Astrocyte (in vitro differentiated cells and primary cell): ENCODE measurements around the gene EID3. TPM values are rescaled to one million over a fixed set of nuclear protein-coding genes. Genes with fewer than 3 reads are reported as not detected.
A peak's percentile ranks its signal among the peaks of the same experiment; 100 is the strongest.

ENCODE experiments used
- DNase-seq: peaks from one replicate; pipeline ENCODE4 v3.0.0-alpha.2; 2010; ENCODE audit warnings: low read depth
- FAIRE-seq: peaks from 2 replicates; lab custom pipeline; 2011; peaks lifted over from hg19 to GRCh38; lab: Jason Lieb, UNC
- H2AFZ ChIP-seq: 2 replicates; pipeline ENCODE4 v1.6.0; 2012; ENCODE audit warnings: low read depth, low read length, inconsistent platforms
- H3K27ac ChIP-seq: 2 replicates; pipeline ENCODE4 v1.5.1; 2011; ENCODE audit warnings: low read depth, low read length, inconsistent platforms
- H3K27me3 ChIP-seq: 2 replicates; pipeline ENCODE4 v1.6.0; 2011; ENCODE audit warnings: low read length, inconsistent platforms; ENCODE audit not compliant: insufficient read depth
- H3K36me3 ChIP-seq: 2 replicates; pipeline ENCODE4 v1.5.1; 2011; ENCODE audit warnings: low read length, inconsistent platforms; ENCODE audit not compliant: insufficient read depth
- H3K4me1 ChIP-seq: 2 replicates; pipeline ENCODE4 v1.5.1; 2011; ENCODE audit warnings: low read length, inconsistent platforms; ENCODE audit not compliant: insufficient read depth
- H3K4me2 ChIP-seq: 2 replicates; pipeline ENCODE4 v1.6.0; 2012; ENCODE audit warnings: low read length, inconsistent platforms
- H3K4me3 ChIP-seq: 2 replicates; pipeline ENCODE4 v1.5.1; 2011; ENCODE audit warnings: low read depth, mild to moderate bottlenecking, low read length, inconsistent platforms; ENCODE audit not compliant: insufficient read depth
- H3K79me2 ChIP-seq: 2 replicates; pipeline ENCODE4 v1.6.0; 2012; ENCODE audit warnings: mild to moderate bottlenecking, low read length, inconsistent platforms; ENCODE audit not compliant: insufficient read depth
- H3K9ac ChIP-seq: 2 replicates; pipeline ENCODE4 v1.6.0; 2012; ENCODE audit warnings: mild to moderate bottlenecking, low read length, inconsistent platforms
- H3K9me3 ChIP-seq: 2 replicates; pipeline ENCODE4 v1.5.1; 2012; ENCODE audit warnings: low read depth, mild to moderate bottlenecking, low read length, inconsistent platforms; ENCODE audit not compliant: insufficient read depth
- H4K20me1 ChIP-seq: 2 replicates; pipeline ENCODE4 v1.6.0; 2012; ENCODE audit warnings: low read length, inconsistent platforms; ENCODE audit not compliant: insufficient read depth
- H3K27ac Mint-ChIP-seq: one replicate; pipeline ENCODE4 v1.8.0; 2021; ENCODE audit warnings: mild to moderate bottlenecking, mixed read lengths; ENCODE audit not compliant: unreplicated experiment
- H3K27me3 Mint-ChIP-seq: one replicate; pipeline ENCODE4 v1.8.0; 2021; ENCODE audit warnings: low read depth, mixed read lengths; ENCODE audit not compliant: unreplicated experiment
- H3K36me3 Mint-ChIP-seq: one replicate; pipeline ENCODE4 v1.8.0; 2021; ENCODE audit warnings: low read depth, mixed read lengths; ENCODE audit not compliant: unreplicated experiment
- H3K4me1 Mint-ChIP-seq: one replicate; pipeline ENCODE4 v1.8.0; 2021; ENCODE audit warnings: low read depth, mixed read lengths; ENCODE audit not compliant: unreplicated experiment
- H3K4me3 Mint-ChIP-seq: one replicate; pipeline ENCODE4 v1.8.0; 2021; ENCODE audit warnings: mild to moderate bottlenecking, moderate library complexity, mixed read lengths; ENCODE audit not compliant: unreplicated experiment
- H3K9me3 Mint-ChIP-seq: one replicate; pipeline ENCODE4 v1.8.0; 2021; ENCODE audit warnings: mild to moderate bottlenecking, mixed read lengths; ENCODE audit not compliant: unreplicated experiment
- EZH2 ChIP-seq: IDR thresholded peaks from 2 replicates; pipeline ENCODE4 v1.6.1; 2012; ENCODE audit warnings: mild to moderate bottlenecking, low read length, inconsistent platforms; ENCODE audit not compliant: insufficient read depth
- total RNA-seq: library from RNA; stranded (reverse); gene quantifications from 2 replicates; pipeline ENCODE4 v1.2.1, GENCODE V29; 2021
- TF ChIP-seq, protein P1 (sequence below): IDR thresholded peaks from 2 replicates; pipeline ENCODE4 v1.5.1; 2011; ENCODE audit warnings: low read depth, mild to moderate bottlenecking, inconsistent platforms, low read length, moderate library complexity; ENCODE audit not compliant: insufficient read depth

The EID3 gene
- total RNA-seq, 1 donor from 2014 or later, result 1.9 TPM

DNA sequence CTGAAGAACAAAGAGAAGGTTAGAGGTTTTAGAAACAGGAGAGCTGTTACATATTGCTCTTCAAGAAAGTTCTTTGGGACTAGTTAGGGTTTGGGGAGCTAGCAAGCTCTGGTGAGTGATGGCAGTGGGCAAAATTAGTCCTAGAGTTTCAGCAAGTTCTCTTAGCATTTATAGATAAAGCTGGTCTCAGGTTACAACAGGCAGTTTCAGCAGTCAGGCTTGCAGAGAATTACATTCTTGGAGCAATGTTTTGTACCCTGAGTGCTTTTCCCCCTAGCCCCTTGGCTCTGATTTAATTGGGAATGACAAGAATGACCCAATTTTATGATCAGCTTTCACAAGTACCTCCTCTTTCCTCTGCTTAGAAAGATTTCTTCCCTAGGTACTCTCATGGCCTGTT lies 21.4 kb upstream of the EID3 start:
- FAIRE-seq (no peak), DNase-seq (peak; percentile 70)
- H4K20me1 ChIP-seq, result no peaks in the 10 kb centered on the region
- H3K9me3 ChIP-seq, result no peaks in the 10 kb centered on the region
- H3K9ac ChIP-seq, result peak overlapping the region; percentile 26
- peaks cover 45% of the 10 kb centered on the region for H3K4me1 ChIP-seq
- TF ChIP-seq EZH2, result no peak
- TF ChIP-seq, protein P1, sequence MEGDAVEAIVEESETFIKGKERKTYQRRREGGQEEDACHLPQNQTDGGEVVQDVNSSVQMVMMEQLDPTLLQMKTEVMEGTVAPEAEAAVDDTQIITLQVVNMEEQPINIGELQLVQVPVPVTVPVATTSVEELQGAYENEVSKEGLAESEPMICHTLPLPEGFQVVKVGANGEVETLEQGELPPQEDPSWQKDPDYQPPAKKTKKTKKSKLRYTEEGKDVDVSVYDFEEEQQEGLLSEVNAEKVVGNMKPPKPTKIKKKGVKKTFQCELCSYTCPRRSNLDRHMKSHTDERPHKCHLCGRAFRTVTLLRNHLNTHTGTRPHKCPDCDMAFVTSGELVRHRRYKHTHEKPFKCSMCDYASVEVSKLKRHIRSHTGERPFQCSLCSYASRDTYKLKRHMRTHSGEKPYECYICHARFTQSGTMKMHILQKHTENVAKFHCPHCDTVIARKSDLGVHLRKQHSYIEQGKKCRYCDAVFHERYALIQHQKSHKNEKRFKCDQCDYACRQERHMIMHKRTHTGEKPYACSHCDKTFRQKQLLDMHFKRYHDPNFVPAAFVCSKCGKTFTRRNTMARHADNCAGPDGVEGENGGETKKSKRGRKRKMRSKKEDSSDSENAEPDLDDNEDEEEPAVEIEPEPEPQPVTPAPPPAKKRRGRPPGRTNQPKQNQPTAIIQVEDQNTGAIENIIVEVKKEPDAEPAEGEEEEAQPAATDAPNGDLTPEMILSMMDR, result no peak
- Mint-ChIP-seq H3K27me3 (no peaks in the 10 kb centered on the region), H3K4me3 (no peak overlapping the region), H3K9me3 (no peaks in the 10 kb centered on the region), H3K4me1 (peaks cover 38% of the 10 kb centered on the region), H3K27ac (peak overlapping the region; percentile 38), H3K36me3 (no peaks in the 10 kb centered on the region)
- peak overlapping the region; percentile 51 for H3K4me2 ChIP-seq
- H3K27ac ChIP-seq, result peak overlapping the region; percentile 74
- H3K79me2 ChIP-seq, result peaks cover 10% of the 10 kb centered on the region
- H2AFZ ChIP-seq, result no peak overlapping the region
- no peaks in the 10 kb centered on the region for H3K27me3 ChIP-seq
- no peaks in the 10 kb centered on the region for H3K36me3 ChIP-seq
- H3K4me3 ChIP-seq, result no peak overlapping the region

DNA sequence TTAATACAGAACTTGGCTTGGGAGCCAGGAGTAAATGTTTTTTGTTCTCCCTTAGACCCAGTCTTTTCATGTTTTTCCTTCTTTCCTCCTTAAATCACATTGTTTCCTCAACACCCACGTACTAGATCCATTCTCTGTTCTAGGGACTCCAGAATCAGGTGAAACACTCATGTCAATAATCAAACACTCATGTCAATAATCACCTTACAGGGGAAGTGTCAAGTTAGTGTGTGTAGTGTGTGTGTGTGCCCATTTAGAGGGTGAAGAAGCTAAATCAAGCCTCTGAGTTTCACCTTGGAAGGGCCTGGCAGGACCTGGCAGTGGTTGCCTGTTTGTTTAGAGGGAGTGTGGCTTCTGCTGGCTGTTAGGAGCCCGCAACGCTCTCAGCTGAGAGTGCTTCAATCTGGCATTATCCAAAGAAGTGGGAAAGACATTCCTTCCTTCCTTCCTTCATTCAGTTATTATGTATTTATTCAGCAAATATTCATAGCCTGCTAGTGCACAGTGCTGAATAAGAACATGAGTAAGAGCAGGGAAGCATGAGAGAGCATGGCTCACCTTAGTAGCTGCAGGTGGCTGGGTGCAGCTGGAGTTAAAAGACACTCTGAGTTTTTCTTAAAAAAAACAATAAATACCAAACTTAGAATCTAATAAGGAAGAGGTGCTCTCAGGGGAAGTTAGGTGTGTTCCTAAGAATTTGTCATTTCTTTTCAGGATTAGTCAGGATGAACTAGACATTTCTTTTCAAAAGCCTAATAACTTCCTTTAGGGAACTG lies 17.6 kb upstream of the EID3 start:
- Mint-ChIP-seq H3K27ac (peak overlapping the region; percentile 100), H3K4me1 (peaks cover 25% of the 10 kb centered on the region), H3K27me3 (no peaks in the 10 kb centered on the region), H3K36me3 (peaks cover 2% of the 10 kb centered on the region), H3K4me3 (peak overlapping the region; percentile 96), H3K9me3 (no peaks in the 10 kb centered on the region)
- H3K27ac ChIP-seq, result peak overlapping the region; percentile 94
- H3K79me2 ChIP-seq, result peaks cover 41% of the 10 kb centered on the region
- FAIRE-seq (no peak), DNase-seq (peak; percentile 50)
- peaks cover 33% of the 10 kb centered on the region for H4K20me1 ChIP-seq
- peak overlapping the region; percentile 95 for H3K4me3 ChIP-seq
- no peaks in the 10 kb centered on the region for H3K9me3 ChIP-seq
- H3K4me2 ChIP-seq, result peak overlapping the region; percentile 87
- peaks cover 34% of the 10 kb centered on the region for H3K4me1 ChIP-seq
- H3K27me3 ChIP-seq, result no peaks in the 10 kb centered on the region
- H3K36me3 ChIP-seq, result peaks cover 2% of the 10 kb centered on the region
- TF ChIP-seq, protein P1, result no peak
- no peak for TF ChIP-seq EZH2
- H3K9ac ChIP-seq, result peak overlapping the region; percentile 94
- peak overlapping the region; percentile 12 for H2AFZ ChIP-seq
